HepG2 (cell line): Measurements from ENCODE around the gene PDLIM5. TPM values are rescaled to one million over a fixed set of nuclear protein-coding genes. Genes with fewer than 3 reads are reported as not detected.

Experiments
- ATAC-seq: fragments of 200-7000 bp; cut with Tn5 transposase; 3 replicates; pipeline ENCODE4 v1.9.1; 2020; ENCODE audit warnings: mild to moderate bottlenecking, moderate library complexity
- BruUV-seq: library from RNA; stranded (reverse); fragments of 400-500 nt; replicated peaks from 2 replicates; lab custom pipeline; 2021; lab: Mats Ljungman, UMichigan
- CTCF ChIA-PET: fragments of 300-600 bp; formaldehyde crosslinking; extraction: SDS; loops from one replicate; lab custom pipeline; 2021; ENCODE audit warnings: low total read pairs, inconsistent platforms, low intra/inter-chr PET ratio; lab: Yijun Ruan, JAX
- POLR2A ChIA-PET: fragments of 350-600 bp; sonication (Branson Sonifier 250); formaldehyde crosslinking; loops from one replicate; lab custom pipeline; 2020; ENCODE audit warnings: antibody characterized with exemption, inconsistent platforms; lab: Yijun Ruan, JAX
- DNase-seq: peaks from one replicate; pipeline ENCODE4 v3.0.0-alpha.2; 2015; ENCODE audit warnings: low spot score
- FAIRE-seq: peaks from 3 replicates; lab custom pipeline; 2011; peaks lifted over from hg19 to GRCh38; lab: Jason Lieb, UNC
- H2AFZ ChIP-seq: one replicate; pipeline ENCODE4 v1.6.1; 2011; ENCODE audit warnings: low read length, inconsistent platforms
- H3K27ac ChIP-seq: fragments of 300-600 bp; 3 replicates; pipeline ENCODE4 v1.8.0; 2011; ENCODE audit warnings: mixed run types, mild to moderate bottlenecking, mixed read lengths, low read length, inconsistent platforms; ENCODE audit not compliant: insufficient read depth; ENCODE audit errors: extremely low read length
- H3K27me3 ChIP-seq, 2 experiments: fragments of 200-600 bp in 1 of 2; 2 replicates in 1 of 2; 3 replicates in 1 of 2; pipeline versions ENCODE4 v1.6.0 to v1.8.0; 2011; ENCODE audit warnings: low read length in 2 of 2, mild to moderate bottlenecking in 2 of 2, moderate library complexity in 2 of 2, inconsistent platforms in 1 of 2; ENCODE audit not compliant: insufficient read depth in 2 of 2, control insufficient read depth in 1 of 2
- H3K36me3 ChIP-seq, 2 experiments: fragments of 200-600 bp in 1 of 2; replicated peaks in 1 of 2; 2 replicates in 1 of 2; 3 replicates in 1 of 2; pipeline versions ENCODE4 v1.5.1 to v1.8.0; 2011; ENCODE audit warnings: low read length in 2 of 2, inconsistent platforms in 1 of 2; ENCODE audit not compliant: insufficient read depth in 2 of 2, control insufficient read depth in 1 of 2
- H3K4me1 ChIP-seq: 2 replicates; pipeline ENCODE4 v1.5.1; 2012; ENCODE audit warnings: low read length, inconsistent platforms; ENCODE audit not compliant: insufficient read depth
- H3K4me2 ChIP-seq: 2 replicates; pipeline ENCODE4 v1.6.0; 2011; ENCODE audit warnings: low read depth, low read length, inconsistent platforms
- H3K4me3 ChIP-seq, 3 experiments: fragments of 200-600 bp in 1 of 3; sonication (generic), shearing (Covaris generic) in 1 of 3; replicated peaks in 1 of 3; 2 replicates each; pipeline ENCODE4 v1.5.1; 2011 to 2016; ENCODE audit warnings: low read length in 3 of 3, inconsistent platforms in 2 of 3, low read depth in 2 of 3, mild to moderate bottlenecking in 2 of 3, control low read depth in 1 of 3, mixed read lengths in 1 of 3; ENCODE audit not compliant: insufficient read depth in 1 of 3
- H3K79me2 ChIP-seq: one replicate; pipeline ENCODE4 v1.6.1; 2011; ENCODE audit warnings: low read length, inconsistent platforms; ENCODE audit not compliant: insufficient read depth
- H3K9ac ChIP-seq: 2 replicates; pipeline ENCODE4 v1.6.0; 2011; ENCODE audit warnings: mild to moderate bottlenecking, low read depth, low read length, inconsistent platforms; ENCODE audit not compliant: insufficient read depth
- H3K9me3 ChIP-seq: 2 replicates; pipeline ENCODE4 v1.5.1; 2012; ENCODE audit warnings: mild to moderate bottlenecking, low read length
- H4K20me1 ChIP-seq: 2 replicates; pipeline ENCODE4 v1.6.0; 2011; ENCODE audit warnings: inconsistent platforms, mild to moderate bottlenecking, low read length, moderate library complexity; ENCODE audit not compliant: insufficient read depth
- CREB3 ChIP-seq: sonication (generic); formaldehyde crosslinking; IDR thresholded peaks from 2 replicates; pipeline ENCODE4 v1.5.0; 2020; ENCODE audit warnings: missing genetic modification reagents
- GPBP1L1 ChIP-seq: sonication (generic); formaldehyde crosslinking; IDR thresholded peaks from 2 replicates; pipeline ENCODE4 v1.5.0; 2020; ENCODE audit warnings: mild to moderate bottlenecking, missing genetic modification reagents
- HMG20B ChIP-seq: conservative IDR thresholded peaks from 2 replicates; pipeline ENCODE4 v1.6.1; 2016; ENCODE audit warnings: missing genetic modification reagents, missing compliant biosample characterization
- HNF1A ChIP-seq, 2 experiments: sonication (generic) in 1 of 2; formaldehyde crosslinking in 1 of 2; IDR thresholded peaks; 2 replicates each; pipeline versions ENCODE4 v1.4.0 to v1.6.1; 2016 to 2020; ENCODE audit warnings: borderline replicate concordance in 1 of 2, low read depth in 1 of 2, mild to moderate bottlenecking in 1 of 2, missing genetic modification reagents in 1 of 2
- MAFK ChIP-seq, 2 experiments: IDR thresholded peaks in 1 of 2; conservative IDR thresholded peaks in 1 of 2; 2 replicates each; pipeline ENCODE4 v1.6.1; 2011; ENCODE audit warnings: improper control_type of control experiment in 2 of 2, low read length in 2 of 2
- WGBS: methylation state at CpG from one replicate; pipeline ENCODE4 v1.1.6; 2017; ENCODE audit warnings: low lambda C conversion rate; 5-methylcytosine and 5-hydroxymethylcytosine counted together
- in situ Hi-C: cut with HindIII; loops from 2 replicates; pipeline ENCODE4 v1.10.0; 2017; ENCODE audit warnings: low pct_unique_long_range_greater_than_20kb; ENCODE audit not compliant: extremely low pct_ligation_motif_present
- intact Hi-C: fragments of 100-400 bp; cut with micrococcal nuclease; formaldehyde crosslinking; loops from one replicate; pipeline ENCODE4 v1.10.0; 2022; ENCODE audit not compliant: unreplicated experiment
- polyA plus RNA-seq, 8 experiments: library from polyadenylated mRNA; depleted of rRNA in 3 of 8; stranded (reverse) in 7 of 8; unstranded in 1 of 8; fragments of >200 nt; fragmentation: Illumina TruSeq in 4 of 8; extraction: Trizol in 4 of 8; gene quantifications; 2 replicates each; pipeline versions ENCODE4 v1.2.1 to v1.2.3, GENCODE V29; 2011 to 2016; ENCODE audit warnings: low read depth in 4 of 8, missing spikeins in 1 of 8, mixed read lengths in 1 of 8; ENCODE audit not compliant: insufficient read depth in 1 of 8
- total RNA-seq, 5 experiments: library from RNA; depleted of rRNA; stranded (reverse); fragments of >200 nt; fragmentation: Illumina TruSeq; extraction: Trizol; gene quantifications; 2 replicates each; pipeline ENCODE4 v1.2.3, GENCODE V29; 2016; ENCODE audit warnings: low read depth in 1 of 5

Gene PDLIM5
- total and polyA plus RNA-seq, 2 of the 13 experiments (the other 11 are each of a cell fraction or from before 2014, with no cell fraction given): 52.8 to 119 TPM

GRCh38 chr4:94516999-94517398 is 65.3 kb downstream of the PDLIM5 start (continued):
- TF ChIP-seq HNF1A (IDR thresholded peaks at IDR 0.05; ENCODE audit: low read depth): no peak
- TF ChIP-seq HNF1A (CRISPR knock-in tag; IDR thresholded peaks at IDR 0.05; ENCODE audit: borderline replicate concordance): no peak
- no peak for TF ChIP-seq CREB3 (CRISPR knock-in tag)
- TF ChIP-seq GPBP1L1: no peak

- ChIA-PET POLR2A (no interaction called here), CTCF (no interaction called here)
- Histone ChIP-seq H3K4me2 (no peak overlapping the region), H3K9ac (no peak overlapping the region), H3K27me3 (no peaks in the 10 kb centered on the region), H3K79me2 (peaks cover 63% of the 10 kb centered on the region), H3K9me3 (no peaks in the 10 kb centered on the region), H3K4me1 (peaks cover 26% of the 10 kb centered on the region), H3K27ac (no peak overlapping the region), H3K4me3 (no peak overlapping the region), H2AFZ (no peak overlapping the region), H4K20me1 (no peaks in the 10 kb centered on the region), H3K36me3 (no peaks in the 10 kb centered on the region; a peak in 3 of 5 replicates)
- TF ChIP-seq MAFK (conservative IDR thresholded peaks at IDR 0.05 in 1 of 2, IDR thresholded peaks at IDR 0.05 in 1 of 2; ENCODE audit: low read length in 2 of 2) (0 out of 4 replicates have a peak, but pooled peaks have one; percentile 9 to 13), HMG20B (CRISPR knock-in tag) (no peak)
- DNase-seq (no peak), FAIRE-seq (no peak), ATAC-seq (no peak)
- no TSS peak for BruUV-seq
- in situ Hi-C loops: no loop called here
- 90% methylated on average over 1 of the region's 1 CpG for WGBS
- intact Hi-C loops: loop anchor here (5.0 kb wide), 1 partner anchor 35 kb away; no protein-coding TSS in a partner anchor
Measured at GRCh38 chr4:94517492-94517891, 65.8 kb downstream of the PDLIM5 start.
